GM12865 (cell line): ENCODE measurements around the gene SNCA.

ENCODE experiments used
- DNase-seq: peaks from one replicate; pipeline ENCODE4 v3.0.0; 2010; ENCODE audit warnings: low read depth
- H3K4me3 ChIP-seq: 2 replicates; pipeline ENCODE4 v1.5.1; 2011; ENCODE audit warnings: mild to moderate bottlenecking, low read depth, low read length, control low read depth
- TF ChIP-seq, protein P1 (sequence below): IDR thresholded peaks from 2 replicates; pipeline ENCODE4 v1.5.1; 2011; ENCODE audit warnings: low read length, control low read depth, low read depth, inconsistent platforms; ENCODE audit not compliant: insufficient read depth; ENCODE audit errors: missing control alignments

SNCA gene

DNA sequence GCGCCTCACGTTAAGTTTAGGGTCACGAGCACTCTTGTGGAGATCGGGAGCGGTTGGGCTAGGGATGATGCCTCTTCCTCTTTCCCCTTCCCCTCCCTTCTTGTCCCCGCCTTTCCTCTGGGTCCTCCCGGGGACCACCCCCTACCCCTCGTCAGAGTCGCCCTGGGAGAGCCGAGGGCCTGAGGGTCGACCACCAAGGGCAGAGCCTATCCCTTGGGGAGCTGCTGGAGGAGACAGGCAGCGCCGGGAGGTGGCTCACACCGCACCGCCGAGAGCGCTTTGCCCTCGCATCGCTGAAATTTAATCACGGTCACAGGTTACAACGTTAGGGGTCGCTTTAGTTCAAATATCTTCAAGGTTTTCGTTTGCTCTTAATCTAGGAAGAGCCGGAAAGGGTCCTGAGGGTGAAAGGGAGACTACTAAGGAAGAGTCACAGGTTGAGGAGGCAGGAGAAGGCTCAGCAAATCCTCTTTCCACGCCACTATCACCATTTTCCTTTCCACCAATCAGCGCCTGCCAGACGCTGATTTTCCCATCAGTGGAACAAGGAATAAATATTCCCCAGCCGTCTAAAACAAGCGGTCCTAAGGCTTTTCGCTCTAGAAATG, 528 bp upstream of the SNCA start:
- DNase-seq: no peak
- H3K4me3 ChIP-seq: no peak overlapping the region

DNA sequence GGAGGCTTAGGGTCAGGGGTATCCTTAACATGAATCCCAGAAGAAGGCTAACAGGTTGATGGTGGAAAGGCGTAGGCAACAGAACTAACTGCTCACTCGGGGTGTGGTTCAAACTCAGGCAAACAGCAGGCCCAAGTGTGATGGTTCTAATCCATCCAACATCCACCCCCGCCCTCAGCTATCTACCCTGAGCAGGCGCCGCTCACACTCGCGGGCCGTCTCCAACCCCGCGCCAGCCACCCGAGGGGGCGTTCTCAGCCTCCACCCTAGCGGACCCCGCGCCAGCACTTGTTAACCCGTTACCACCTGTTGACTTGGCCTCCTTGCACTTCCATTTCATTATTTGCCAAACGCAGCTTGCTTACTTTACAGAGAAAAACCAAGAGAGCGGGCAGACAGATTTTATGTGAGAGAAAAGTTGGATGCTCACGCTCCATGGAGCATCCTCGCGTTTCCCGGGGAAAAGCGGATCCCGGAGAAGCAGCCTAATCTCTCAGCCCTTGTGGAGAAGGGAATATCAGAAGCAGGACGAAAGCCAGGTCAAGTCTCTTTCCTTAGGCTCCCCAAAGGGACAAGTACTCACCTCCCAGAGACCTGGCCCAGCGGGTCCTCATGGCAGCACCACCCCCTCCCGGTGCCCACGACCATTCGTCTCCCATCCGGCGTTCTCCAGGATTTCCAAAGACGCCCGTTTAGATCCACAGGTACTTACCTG, 773 bp downstream of the SNCA start:
- TF ChIP-seq, protein P1, sequence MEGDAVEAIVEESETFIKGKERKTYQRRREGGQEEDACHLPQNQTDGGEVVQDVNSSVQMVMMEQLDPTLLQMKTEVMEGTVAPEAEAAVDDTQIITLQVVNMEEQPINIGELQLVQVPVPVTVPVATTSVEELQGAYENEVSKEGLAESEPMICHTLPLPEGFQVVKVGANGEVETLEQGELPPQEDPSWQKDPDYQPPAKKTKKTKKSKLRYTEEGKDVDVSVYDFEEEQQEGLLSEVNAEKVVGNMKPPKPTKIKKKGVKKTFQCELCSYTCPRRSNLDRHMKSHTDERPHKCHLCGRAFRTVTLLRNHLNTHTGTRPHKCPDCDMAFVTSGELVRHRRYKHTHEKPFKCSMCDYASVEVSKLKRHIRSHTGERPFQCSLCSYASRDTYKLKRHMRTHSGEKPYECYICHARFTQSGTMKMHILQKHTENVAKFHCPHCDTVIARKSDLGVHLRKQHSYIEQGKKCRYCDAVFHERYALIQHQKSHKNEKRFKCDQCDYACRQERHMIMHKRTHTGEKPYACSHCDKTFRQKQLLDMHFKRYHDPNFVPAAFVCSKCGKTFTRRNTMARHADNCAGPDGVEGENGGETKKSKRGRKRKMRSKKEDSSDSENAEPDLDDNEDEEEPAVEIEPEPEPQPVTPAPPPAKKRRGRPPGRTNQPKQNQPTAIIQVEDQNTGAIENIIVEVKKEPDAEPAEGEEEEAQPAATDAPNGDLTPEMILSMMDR: no peak
- no peak for DNase-seq
- no peak overlapping the region for H3K4me3 ChIP-seq

More for the DNA sequence above, 528 bp upstream of the SNCA start:
- TF ChIP-seq, protein P1: no peak

DNA sequence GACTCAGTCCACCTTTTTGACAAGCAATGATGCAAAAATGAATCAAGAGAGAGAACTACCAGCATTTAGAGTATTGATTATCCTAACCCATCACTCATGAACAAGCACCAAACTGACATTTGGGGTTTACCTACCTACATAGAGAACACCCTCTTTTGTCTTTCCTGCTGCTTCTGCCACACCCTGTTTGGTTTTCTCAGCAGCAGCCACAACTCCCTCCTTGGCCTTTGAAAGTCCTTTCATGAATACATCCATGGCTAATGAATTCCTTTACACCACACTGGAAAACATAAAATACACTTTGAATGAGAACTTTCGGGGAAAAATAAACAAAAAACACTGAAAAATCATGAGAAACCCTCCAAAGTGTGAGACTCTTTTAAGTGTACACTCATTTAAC, 1.5 kb downstream of the SNCA start:
- TF ChIP-seq, protein P1: no peak
- DNase-seq: no peak
- no peak overlapping the region for H3K4me3 ChIP-seq

DNA sequence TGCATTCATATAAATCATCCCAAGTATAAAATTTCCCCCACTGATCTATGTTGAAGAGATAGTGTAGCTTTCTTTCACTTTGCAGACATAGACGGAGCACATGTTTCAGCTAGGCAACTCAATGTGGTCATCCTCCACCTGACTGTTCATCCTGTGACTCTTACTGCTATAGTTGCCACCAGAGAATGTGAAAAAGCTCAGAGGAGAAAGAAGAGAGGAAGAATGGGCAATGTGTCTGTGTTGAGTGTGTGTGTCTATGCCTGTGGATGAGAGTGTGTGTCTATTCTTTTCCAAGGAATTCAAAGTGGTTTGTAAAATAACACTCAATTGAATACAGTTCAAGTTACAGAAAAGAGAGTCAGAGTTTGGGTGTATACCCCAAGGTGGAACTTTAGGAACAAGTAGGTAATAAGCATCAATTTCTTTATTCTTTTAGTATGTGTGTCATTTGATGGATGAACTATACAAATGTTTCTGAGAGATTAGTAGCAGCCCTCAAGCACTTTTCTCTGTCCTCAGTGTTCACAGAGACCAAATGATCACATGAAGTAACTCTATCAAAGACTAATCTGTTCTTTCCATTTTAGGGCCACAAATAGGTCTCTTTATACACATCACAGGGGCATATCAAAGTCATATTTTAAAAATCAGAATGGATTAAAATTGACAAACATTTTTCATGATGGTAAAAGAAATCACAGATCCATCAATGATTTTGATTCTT, 2.3 kb downstream of the SNCA start:
- TF ChIP-seq, protein P1: no peak
- H3K4me3 ChIP-seq: no peak overlapping the region
- DNase-seq: no peak

DNA sequence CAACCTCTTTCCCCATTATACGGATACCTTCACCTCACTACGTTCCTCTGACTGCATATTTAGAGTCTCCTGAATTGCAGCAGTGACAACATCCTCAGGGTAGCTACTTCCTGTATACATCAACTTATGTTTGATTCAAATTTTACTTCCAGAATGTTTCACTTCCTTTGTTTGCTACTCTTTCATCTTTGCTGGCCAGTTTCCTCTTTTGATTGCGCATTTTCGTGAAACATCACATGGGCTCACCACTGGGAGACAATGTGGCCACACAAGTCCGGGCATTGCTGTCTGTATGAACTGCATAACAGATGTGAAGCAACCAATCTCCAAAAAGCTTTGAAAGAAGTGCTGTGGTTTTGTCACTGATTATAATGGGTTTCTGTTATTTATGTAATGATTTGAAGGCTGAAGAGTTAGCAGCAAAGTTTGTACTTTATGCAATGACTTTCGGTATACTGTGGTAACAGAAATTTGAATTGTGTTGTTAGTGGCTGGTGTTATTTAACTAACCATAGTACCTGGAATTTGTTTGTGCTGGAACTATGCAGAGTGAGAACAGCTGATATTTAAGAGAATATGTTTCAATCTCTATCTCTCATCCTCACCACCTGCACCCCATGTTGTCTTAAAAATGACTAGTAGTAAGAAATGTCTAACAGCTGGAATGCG, 7.4 kb downstream of the SNCA start:
- TF ChIP-seq, protein P1: no peak
- DNase-seq: peak; percentile 52
- no peak overlapping the region for H3K4me3 ChIP-seq

DNA sequence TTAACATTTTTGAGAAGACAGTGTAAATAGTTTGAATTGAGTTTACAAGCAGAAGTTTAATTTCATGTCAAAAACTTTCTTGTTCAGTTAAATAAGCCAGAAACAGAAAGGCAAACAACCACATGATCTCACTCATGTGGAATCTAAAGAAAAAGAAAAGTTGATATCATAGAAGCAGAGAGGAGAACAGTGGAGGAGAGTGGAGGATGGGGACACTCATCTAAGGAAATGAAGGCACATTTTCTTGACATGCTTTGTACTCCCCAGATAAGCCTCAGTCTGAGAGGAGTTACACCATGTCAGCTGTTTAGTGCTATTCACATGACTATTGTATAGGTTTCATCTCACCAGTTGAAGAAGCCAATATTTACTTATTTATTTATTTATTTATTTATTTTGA, 13.5 kb downstream of the SNCA start:
- no peak for DNase-seq
- TF ChIP-seq, protein P1: no peak

More for the DNA sequence above, 13.5 kb downstream of the SNCA start:
- no peak overlapping the region for H3K4me3 ChIP-seq
